Activated T-helper 1 cell treated with anti-CD3 and anti-CD28 coated beads, Interleukin-12 subunit alpha, Interleukin-12 subunit beta, Interleukin-2, Interleukin-4 antibody, amounts not matched to agents 30 ng/mL and 10 ng/mL and 1 ng/mL, durations not matched to agents 14 hours and 24 hours and 36 hours (primary cell): ENCODE data around the gene NRXN3. TPM values are rescaled to one million over a fixed set of nuclear protein-coding genes. Genes with fewer than 3 reads are reported as not detected.
"Not testable (repeated sequence)": the region's sequence is repeated elsewhere in the genome, so short reads cannot be mapped to it uniquely, and the experiment has no call there.

Experiments
- DNase-seq: peaks from one replicate; pipeline ENCODE4 v3.0.0; 2021; ENCODE audit warnings: low spot score
- H3K27ac Mint-ChIP-seq: one replicate; pipeline ENCODE4 v1.8.0; 2021; ENCODE audit warnings: mild to moderate bottlenecking, mixed read lengths
- H3K27me3 Mint-ChIP-seq: one replicate; pipeline ENCODE4 v1.8.0; 2022; ENCODE audit warnings: mild to moderate bottlenecking, moderate library complexity, mixed read lengths; ENCODE audit not compliant: insufficient read depth
- H3K36me3 Mint-ChIP-seq: one replicate; pipeline ENCODE4 v1.8.0; 2021; ENCODE audit warnings: low read depth, mixed read lengths
- H3K4me1 Mint-ChIP-seq: one replicate; pipeline ENCODE4 v1.8.0; 2021; ENCODE audit warnings: low read depth, mixed read lengths
- H3K4me3 Mint-ChIP-seq: one replicate; pipeline ENCODE4 v1.8.0; 2021; ENCODE audit warnings: mild to moderate bottlenecking, moderate library complexity, mixed read lengths
- H3K9me3 Mint-ChIP-seq: one replicate; pipeline ENCODE4 v1.8.0; 2021; ENCODE audit warnings: mixed read lengths
- intact Hi-C: fragments of 100-400 bp; cut with micrococcal nuclease; formaldehyde crosslinking; loops from one replicate; pipeline ENCODE4 v1.15.1; 2024
- total RNA-seq: library from RNA; stranded (reverse); gene quantifications from 2 replicates; pipeline ENCODE4 v1.2.3, GENCODE V29; 2022

NRXN3 gene
- total RNA-seq, 1 donor from 2014 or later: not detected

- intact Hi-C loops: no loop called here
- Mint-ChIP-seq H3K4me3 (no peak overlapping the region), H3K27me3 (no peaks in the 10 kb centered on the region), H3K27ac (no peak overlapping the region), H3K9me3 (no peaks in the 10 kb centered on the region), H3K4me1 (no peaks in the 10 kb centered on the region), H3K36me3 (no peaks in the 10 kb centered on the region)
- DNase-seq: no peak
These were observed 919.4 kb downstream of the NRXN3 start for GRCh38 chr14:79089576-79089975.

GRCh38 chr14:79090641-79091180 lies 920.5 kb downstream of the NRXN3 start:
- Mint-ChIP-seq H3K4me3 (no peak overlapping the region), H3K27me3 (no peaks in the 10 kb centered on the region), H3K4me1 (no peaks in the 10 kb centered on the region), H3K36me3 (no peaks in the 10 kb centered on the region), H3K27ac (no peak overlapping the region), H3K9me3 (no peaks in the 10 kb centered on the region)
- no peak for DNase-seq
- intact Hi-C loops: no loop called here

GRCh38 chr14:79091381-79091963 lies 921.3 kb downstream of the NRXN3 start:
- no peak for DNase-seq
- Mint-ChIP-seq H3K36me3 (no peaks in the 10 kb centered on the region), H3K27ac (no peak overlapping the region), H3K4me1 (no peaks in the 10 kb centered on the region), H3K27me3 (no peaks in the 10 kb centered on the region), H3K4me3 (no peak overlapping the region), H3K9me3 (no peaks in the 10 kb centered on the region)
- intact Hi-C loops: no loop called here

GRCh38 chr14:79093531-79093930 lies 923.4 kb downstream of the NRXN3 start:
- Mint-ChIP-seq H3K4me1 (no peaks in the 10 kb centered on the region), H3K36me3 (no peaks in the 10 kb centered on the region), H3K27me3 (no peaks in the 10 kb centered on the region), H3K4me3 (no peak overlapping the region), H3K9me3 (no peaks in the 10 kb centered on the region), H3K27ac (no peak overlapping the region)
- intact Hi-C loops: no loop called here
- DNase-seq: no peak

DNA sequence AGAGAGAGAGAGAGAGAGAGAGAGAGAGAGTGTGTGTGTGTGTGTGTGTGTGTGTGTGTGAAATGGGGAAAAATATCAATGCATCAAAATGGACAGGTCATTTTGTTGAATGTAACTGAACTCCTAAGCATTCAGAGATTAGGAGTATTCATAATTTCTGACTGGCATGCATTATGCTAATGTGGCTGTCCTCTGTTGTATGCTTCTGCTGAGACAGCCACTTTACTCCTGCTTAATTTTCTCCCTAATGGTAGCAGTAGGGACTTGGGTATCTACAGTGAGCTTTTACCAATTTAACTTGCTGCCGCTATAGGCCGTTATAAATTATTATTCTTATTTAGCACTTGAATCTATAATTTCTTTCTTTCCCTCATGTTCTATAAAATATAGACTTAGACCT lies 924.8 kb downstream of the NRXN3 start:
- intact Hi-C loops: no loop called here
- no peaks in the 10 kb centered on the region for H3K9me3 Mint-ChIP-seq

DNA sequence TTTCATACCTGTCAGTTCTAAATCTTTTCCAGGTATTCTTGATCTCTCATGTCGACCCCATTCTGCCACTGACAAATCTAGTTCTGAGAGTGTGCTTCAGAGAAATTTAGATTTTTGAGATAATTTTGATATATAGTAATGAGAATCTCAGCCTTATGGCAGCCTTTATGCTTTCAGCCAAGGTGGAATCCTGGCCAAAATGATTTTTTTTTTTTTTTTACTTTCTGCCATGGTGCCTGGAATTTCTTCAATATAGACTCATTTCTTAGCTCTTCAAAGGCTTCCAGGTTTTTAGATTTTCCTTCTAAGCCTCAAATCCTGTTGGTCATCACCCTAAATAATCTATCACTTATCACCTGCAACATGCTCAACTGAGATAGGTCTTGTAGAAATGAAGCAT lies 926.6 kb downstream of the NRXN3 start:
- Mint-ChIP-seq H3K4me1 (no peaks in the 10 kb centered on the region), H3K9me3 (no peaks in the 10 kb centered on the region), H3K4me3 (no peak overlapping the region), H3K27ac (no peak overlapping the region), H3K36me3 (no peaks in the 10 kb centered on the region), H3K27me3 (no peaks in the 10 kb centered on the region)
- DNase-seq: no peak
- intact Hi-C loops: no loop called here

More for the DNA sequence above, 924.8 kb downstream of the NRXN3 start:
- Mint-ChIP-seq H3K27me3 (no peaks in the 10 kb centered on the region), H3K27ac (no peak overlapping the region), H3K4me1 (no peaks in the 10 kb centered on the region), H3K36me3 (no peaks in the 10 kb centered on the region), H3K4me3 (no peak overlapping the region)
- DNase-seq: no peak

DNA sequence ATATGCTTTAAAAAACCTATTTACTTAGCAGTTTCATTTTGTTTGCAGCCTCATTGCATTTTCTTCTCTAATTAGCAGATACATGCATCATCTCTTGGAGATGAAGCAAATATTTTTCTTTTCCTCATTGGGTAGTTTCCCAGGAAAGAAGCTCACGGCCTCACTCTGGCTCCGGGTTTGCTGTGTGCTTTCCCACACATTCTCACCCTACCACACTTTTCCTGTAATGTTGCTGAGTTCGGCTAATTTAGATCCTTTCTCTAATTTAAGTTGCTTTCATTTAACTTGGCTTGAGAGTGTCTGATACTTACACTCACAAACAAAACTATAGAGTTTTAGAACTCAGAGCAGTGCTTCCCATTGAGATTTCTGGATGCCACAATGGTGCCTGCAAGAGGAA lies 928.2 kb downstream of the NRXN3 start:
- H3K4me3 Mint-ChIP-seq: no peak overlapping the region
- no peaks in the 10 kb centered on the region for H3K36me3 Mint-ChIP-seq
- intact Hi-C loops: no loop called here
- no peaks in the 10 kb centered on the region for H3K4me1 Mint-ChIP-seq
- no peaks in the 10 kb centered on the region for H3K9me3 Mint-ChIP-seq
- H3K27me3 Mint-ChIP-seq: no peaks in the 10 kb centered on the region
- DNase-seq: no peak
- H3K27ac Mint-ChIP-seq: no peak overlapping the region

DNA sequence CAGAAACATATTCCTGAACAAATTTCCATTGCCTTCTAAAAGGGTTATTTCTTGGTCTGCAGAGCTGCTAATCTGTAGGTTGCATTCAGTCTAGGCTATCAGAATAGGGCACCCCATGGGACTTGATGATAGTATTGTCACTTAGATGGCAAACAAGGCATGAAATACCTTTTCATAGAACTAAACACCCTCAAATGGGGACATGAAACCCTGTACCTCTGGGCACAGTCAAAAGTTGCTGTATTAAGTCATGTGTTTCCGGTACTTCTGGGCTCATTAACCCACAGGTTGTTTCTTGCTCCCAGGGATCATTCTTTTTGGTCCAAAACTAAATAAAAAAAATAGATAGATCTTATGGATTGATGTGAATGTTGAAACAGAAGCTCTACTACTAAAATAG lies 930.4 kb downstream of the NRXN3 start:
- intact Hi-C loops: no loop called here

GRCh38 chr14:79101388-79101787 lies 931.2 kb downstream of the NRXN3 start:
- Mint-ChIP-seq H3K27ac (no peak overlapping the region), H3K4me3 (no peak overlapping the region), H3K4me1 (no peaks in the 10 kb centered on the region), H3K36me3 (no peaks in the 10 kb centered on the region), H3K9me3 (no peaks in the 10 kb centered on the region), H3K27me3 (no peaks in the 10 kb centered on the region)
- DNase-seq: no peak
- intact Hi-C loops: no loop called here

More for the DNA sequence above, 930.4 kb downstream of the NRXN3 start:
- H3K4me3 Mint-ChIP-seq: no peak overlapping the region
- no peaks in the 10 kb centered on the region for H3K9me3 Mint-ChIP-seq
- H3K4me1 Mint-ChIP-seq: no peaks in the 10 kb centered on the region
- H3K36me3 Mint-ChIP-seq: no peaks in the 10 kb centered on the region
- H3K27ac Mint-ChIP-seq: no peak overlapping the region
- no peaks in the 10 kb centered on the region for H3K27me3 Mint-ChIP-seq
- no peak for DNase-seq

DNA sequence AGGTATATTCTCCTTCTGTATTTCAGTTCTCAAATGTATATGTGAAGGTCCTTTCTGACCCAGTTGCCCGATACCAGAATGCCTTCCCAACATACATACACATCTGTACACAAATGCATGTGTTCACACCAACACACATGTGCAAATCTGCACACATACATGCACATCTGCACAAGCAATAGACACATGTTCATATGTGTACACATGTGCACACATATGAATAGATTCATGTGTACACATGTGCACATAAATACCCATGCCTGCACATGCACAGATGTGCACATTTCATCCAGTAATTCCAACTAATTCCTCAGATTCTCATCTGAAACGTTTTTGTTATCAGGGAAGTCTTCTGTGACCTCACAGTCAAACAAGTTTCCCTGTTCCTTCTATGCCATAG lies 933.6 kb downstream of the NRXN3 start:
- Mint-ChIP-seq H3K36me3 (no peaks in the 10 kb centered on the region), H3K27ac (no peak overlapping the region), H3K4me1 (no peaks in the 10 kb centered on the region), H3K9me3 (no peaks in the 10 kb centered on the region), H3K27me3 (no peaks in the 10 kb centered on the region), H3K4me3 (no peak overlapping the region)
- no peak for DNase-seq
- intact Hi-C loops: no loop called here

GRCh38 chr14:79110564-79110963 lies 940.4 kb downstream of the NRXN3 start:
- intact Hi-C loops, H3K36me3 Mint-ChIP-seq, DNase-seq, H3K9me3 Mint-ChIP-seq, H3K27ac Mint-ChIP-seq, H3K27me3 Mint-ChIP-seq, H3K4me1 Mint-ChIP-seq, H3K4me3 Mint-ChIP-seq: not testable (repeated sequence)

DNA sequence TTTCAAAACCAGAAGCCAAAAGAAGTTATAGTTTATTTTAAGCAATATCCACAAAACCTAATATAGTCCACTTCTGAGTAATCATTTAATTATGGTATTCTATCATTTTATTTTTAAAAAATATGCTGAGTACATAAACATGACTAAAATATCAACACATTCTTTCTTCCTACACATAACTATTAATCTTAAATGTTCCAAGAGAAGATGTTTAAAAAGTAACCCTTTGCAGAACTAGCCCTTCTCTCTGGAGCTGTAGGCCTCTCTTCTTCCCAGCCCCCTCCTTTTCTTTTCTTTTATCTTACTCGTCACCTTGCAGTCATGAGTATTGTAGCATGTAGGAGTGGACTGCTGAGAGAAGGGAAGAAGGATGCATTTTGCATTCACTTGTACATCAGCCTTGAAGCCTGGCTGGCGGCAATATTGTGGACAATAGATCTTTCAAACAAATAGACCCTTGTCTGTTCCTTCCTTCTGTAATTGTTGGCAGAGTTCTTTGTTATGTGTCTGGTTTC lies 941.9 kb downstream of the NRXN3 start:
- Mint-ChIP-seq H3K27me3 (no peaks in the 10 kb centered on the region), H3K4me3 (no peak overlapping the region), H3K27ac (no peak overlapping the region), H3K9me3 (peaks cover 8% of the 10 kb centered on the region), H3K4me1 (no peaks in the 10 kb centered on the region), H3K36me3 (no peaks in the 10 kb centered on the region)
- intact Hi-C loops: no loop called here
- no peak for DNase-seq

- Mint-ChIP-seq H3K4me1 (no peaks in the 10 kb centered on the region), H3K27me3 (no peaks in the 10 kb centered on the region), H3K4me3 (no peak overlapping the region), H3K9me3 (peaks cover 8% of the 10 kb centered on the region), H3K36me3 (no peaks in the 10 kb centered on the region), H3K27ac (no peak overlapping the region)
- DNase-seq: no peak
- intact Hi-C loops: no loop called here
These were observed 947.4 kb downstream of the NRXN3 start for GRCh38 chr14:79117561-79117960.

DNA sequence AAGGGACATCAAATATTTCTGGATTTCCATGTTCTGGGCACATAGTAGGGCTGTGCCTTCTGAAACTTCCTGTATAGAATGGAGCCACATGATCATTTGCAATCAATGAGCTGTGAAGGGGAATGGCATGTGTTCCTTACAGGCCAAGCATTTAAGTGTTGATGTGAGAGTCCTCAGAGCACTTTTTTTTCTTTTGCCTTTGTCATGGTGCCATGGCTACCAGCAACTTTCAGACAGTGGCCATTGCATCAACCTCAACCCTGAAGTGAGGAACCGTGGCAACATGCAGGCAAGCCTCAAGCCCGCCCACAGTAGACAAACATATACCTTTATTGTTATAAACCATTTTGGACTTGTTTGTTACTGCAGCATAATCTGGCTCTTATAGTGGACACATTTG lies 948.1 kb downstream of the NRXN3 start:
- Mint-ChIP-seq H3K36me3 (no peaks in the 10 kb centered on the region), H3K9me3 (peaks cover 8% of the 10 kb centered on the region), H3K4me3 (no peak overlapping the region), H3K27ac (no peak overlapping the region), H3K4me1 (no peaks in the 10 kb centered on the region), H3K27me3 (no peaks in the 10 kb centered on the region)
- no peak for DNase-seq
- intact Hi-C loops: no loop called here
